SU-DHL-6 (cell line): ENCODE data around the gene RAB44.

Experiments used
- H2AFZ ChIP-seq: fragments of 200-600 bp; sonication (generic); 2 replicates; pipeline ENCODE4 v1.6.1; 2014; ENCODE audit warnings: low read depth, mild to moderate bottlenecking, moderate library complexity, mixed read lengths, antibody characterized with exemption, low read length; ENCODE audit not compliant: severe bottlenecking
- H3F3A ChIP-seq: fragments of 200-600 bp; shearing (Covaris generic); 2 replicates; pipeline ENCODE4 v1.6.0; 2016; ENCODE audit warnings: antibody characterized with exemption, mild to moderate bottlenecking; ENCODE audit not compliant: insufficient read depth
- H3K27ac ChIP-seq: fragments of 200-600 bp; sonication (generic); 2 replicates; pipeline ENCODE4 v1.5.1; 2016; ENCODE audit warnings: low read depth, mild to moderate bottlenecking, low read length, moderate library complexity, mixed read lengths
- H3K27me3 ChIP-seq: fragments of 200-600 bp; sonication (generic), shearing (Covaris generic); 2 replicates; pipeline ENCODE4 v1.6.0; 2014; ENCODE audit warnings: mild to moderate bottlenecking, low read length
- H3K36me3 ChIP-seq: fragments of 200-600 bp; sonication (generic); 2 replicates; pipeline ENCODE4 v1.6.1; 2014; ENCODE audit warnings: mild to moderate bottlenecking, low read length, mixed read lengths
- H3K4me2 ChIP-seq: fragments of 300-600, 200-600 bp; shearing (Covaris generic), sonication (generic); 2 replicates; pipeline ENCODE4 v1.6.0; 2014; ENCODE audit warnings: low read length, low read depth, mild to moderate bottlenecking; ENCODE audit not compliant: poor library complexity, severe bottlenecking
- H3K4me3 ChIP-seq: fragments of 200-600 bp; sonication (generic); 2 replicates; pipeline ENCODE4 v1.5.1; 2014; ENCODE audit warnings: antibody characterized with exemption, low read length, mild to moderate bottlenecking, mixed read lengths; ENCODE audit not compliant: insufficient read depth, poor library complexity, severe bottlenecking
- H3K79me2 ChIP-seq: fragments of 200-600 bp; sonication (generic); 2 replicates; pipeline ENCODE4 v1.6.1; 2014; ENCODE audit warnings: mild to moderate bottlenecking, low read length, moderate library complexity; ENCODE audit not compliant: insufficient read depth
- H3K9ac ChIP-seq: fragments of 200-600 bp; sonication (generic); 2 replicates; pipeline ENCODE4 v1.7.0; 2014; ENCODE audit warnings: mild to moderate bottlenecking, low read length
- H3K9me2 ChIP-seq: fragments of 200-600 bp; sonication (generic); replicated peaks from 2 replicates; pipeline ENCODE4 v1.6.1; 2014; ENCODE audit warnings: low read length; ENCODE audit not compliant: insufficient read depth
- H3K9me3 ChIP-seq: fragments of 200-600 bp; sonication (generic); 2 replicates; pipeline ENCODE4 v1.6.1; 2014; ENCODE audit warnings: low read length, mixed read lengths; ENCODE audit not compliant: insufficient read depth
- H4K20me1 ChIP-seq: fragments of 200-600 bp; sonication (generic); 2 replicates; pipeline ENCODE4 v1.6.1; 2014; ENCODE audit warnings: low read depth, mild to moderate bottlenecking, antibody characterized with exemption, low read length, moderate library complexity, mixed read lengths
- EZH2phosphoT487 ChIP-seq: fragments of 200-600 bp; sonication (generic), shearing (Covaris generic); conservative IDR thresholded peaks from 2 replicates; pipeline ENCODE4 v1.6.1; 2018; ENCODE audit warnings: mild to moderate bottlenecking, antibody characterized with exemption, low read length, moderate library complexity, mixed read lengths
- TF ChIP-seq, protein P1 (sequence below): fragments of 200-600 bp; sonication (generic); IDR thresholded peaks from one replicate; pipeline ENCODE4 v1.5.1; 2017; ENCODE audit warnings: antibody characterized with exemption, mild to moderate bottlenecking, low read length, moderate library complexity; ENCODE audit not compliant: insufficient read depth, poor library complexity, severe bottlenecking

RAB44 gene

DNA sequence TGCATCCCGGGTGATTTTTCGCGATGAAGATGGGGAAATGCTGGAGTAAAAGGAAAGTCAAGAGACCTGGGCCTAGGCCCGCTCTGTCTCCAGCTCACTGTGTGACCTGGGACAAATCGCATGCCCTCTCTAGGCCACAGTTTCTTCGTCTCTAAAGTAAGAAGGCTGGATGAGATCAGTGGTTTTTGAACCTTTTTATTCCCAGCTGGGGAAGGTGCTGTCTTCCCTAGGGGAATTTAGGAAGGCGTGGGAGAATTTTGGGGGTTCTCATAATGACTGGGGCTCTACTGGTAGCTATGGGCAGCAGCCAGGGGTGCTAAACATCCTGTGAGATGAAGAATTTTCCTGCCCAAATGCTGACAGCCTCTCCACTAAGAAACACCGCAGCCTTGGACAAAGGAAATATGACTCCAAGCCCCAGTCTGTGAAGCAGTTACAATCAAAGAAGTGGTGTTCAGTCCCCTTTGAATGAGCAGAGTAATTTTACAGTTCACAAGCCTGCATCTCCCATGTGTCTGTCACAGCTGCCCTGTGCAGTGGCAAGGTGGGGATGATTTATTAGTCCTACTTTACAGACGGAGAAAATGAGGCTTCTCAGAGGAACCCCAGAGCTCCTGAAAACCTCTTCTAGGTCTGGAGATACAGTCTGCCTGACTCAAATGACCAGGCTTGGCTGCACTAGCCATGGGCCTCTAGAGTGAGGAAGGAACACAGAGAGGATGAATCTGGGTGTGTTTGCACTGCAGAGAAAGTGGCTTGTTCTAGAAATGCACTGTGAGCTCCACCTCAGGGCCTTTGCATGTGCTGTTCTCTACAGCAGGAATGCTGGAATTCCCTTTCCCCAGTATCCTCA is 57.2 kb downstream of the RAB44 start:
- no peaks in the 10 kb centered on the region for H3K36me3 ChIP-seq
- peaks cover 47% of the 10 kb centered on the region for H3F3A ChIP-seq
- H3K9ac ChIP-seq: peak overlapping the region; percentile 52
- H3K4me3 ChIP-seq: peak overlapping the region; percentile 51
- peak overlapping the region; percentile 76 for H3K27ac ChIP-seq
- TF ChIP-seq EZH2phosphoT487: no peak
- TF ChIP-seq, protein P1, sequence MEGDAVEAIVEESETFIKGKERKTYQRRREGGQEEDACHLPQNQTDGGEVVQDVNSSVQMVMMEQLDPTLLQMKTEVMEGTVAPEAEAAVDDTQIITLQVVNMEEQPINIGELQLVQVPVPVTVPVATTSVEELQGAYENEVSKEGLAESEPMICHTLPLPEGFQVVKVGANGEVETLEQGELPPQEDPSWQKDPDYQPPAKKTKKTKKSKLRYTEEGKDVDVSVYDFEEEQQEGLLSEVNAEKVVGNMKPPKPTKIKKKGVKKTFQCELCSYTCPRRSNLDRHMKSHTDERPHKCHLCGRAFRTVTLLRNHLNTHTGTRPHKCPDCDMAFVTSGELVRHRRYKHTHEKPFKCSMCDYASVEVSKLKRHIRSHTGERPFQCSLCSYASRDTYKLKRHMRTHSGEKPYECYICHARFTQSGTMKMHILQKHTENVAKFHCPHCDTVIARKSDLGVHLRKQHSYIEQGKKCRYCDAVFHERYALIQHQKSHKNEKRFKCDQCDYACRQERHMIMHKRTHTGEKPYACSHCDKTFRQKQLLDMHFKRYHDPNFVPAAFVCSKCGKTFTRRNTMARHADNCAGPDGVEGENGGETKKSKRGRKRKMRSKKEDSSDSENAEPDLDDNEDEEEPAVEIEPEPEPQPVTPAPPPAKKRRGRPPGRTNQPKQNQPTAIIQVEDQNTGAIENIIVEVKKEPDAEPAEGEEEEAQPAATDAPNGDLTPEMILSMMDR: no peak
- H3K9me2 ChIP-seq: no peaks in the 10 kb centered on the region
- H4K20me1 ChIP-seq: no peaks in the 10 kb centered on the region
- no peaks in the 10 kb centered on the region for H3K27me3 ChIP-seq
- H3K79me2 ChIP-seq: no peaks in the 10 kb centered on the region
- H3K4me2 ChIP-seq: peak overlapping the region; percentile 65
- H3K9me3 ChIP-seq: no peaks in the 10 kb centered on the region
- no peak overlapping the region for H2AFZ ChIP-seq

DNA sequence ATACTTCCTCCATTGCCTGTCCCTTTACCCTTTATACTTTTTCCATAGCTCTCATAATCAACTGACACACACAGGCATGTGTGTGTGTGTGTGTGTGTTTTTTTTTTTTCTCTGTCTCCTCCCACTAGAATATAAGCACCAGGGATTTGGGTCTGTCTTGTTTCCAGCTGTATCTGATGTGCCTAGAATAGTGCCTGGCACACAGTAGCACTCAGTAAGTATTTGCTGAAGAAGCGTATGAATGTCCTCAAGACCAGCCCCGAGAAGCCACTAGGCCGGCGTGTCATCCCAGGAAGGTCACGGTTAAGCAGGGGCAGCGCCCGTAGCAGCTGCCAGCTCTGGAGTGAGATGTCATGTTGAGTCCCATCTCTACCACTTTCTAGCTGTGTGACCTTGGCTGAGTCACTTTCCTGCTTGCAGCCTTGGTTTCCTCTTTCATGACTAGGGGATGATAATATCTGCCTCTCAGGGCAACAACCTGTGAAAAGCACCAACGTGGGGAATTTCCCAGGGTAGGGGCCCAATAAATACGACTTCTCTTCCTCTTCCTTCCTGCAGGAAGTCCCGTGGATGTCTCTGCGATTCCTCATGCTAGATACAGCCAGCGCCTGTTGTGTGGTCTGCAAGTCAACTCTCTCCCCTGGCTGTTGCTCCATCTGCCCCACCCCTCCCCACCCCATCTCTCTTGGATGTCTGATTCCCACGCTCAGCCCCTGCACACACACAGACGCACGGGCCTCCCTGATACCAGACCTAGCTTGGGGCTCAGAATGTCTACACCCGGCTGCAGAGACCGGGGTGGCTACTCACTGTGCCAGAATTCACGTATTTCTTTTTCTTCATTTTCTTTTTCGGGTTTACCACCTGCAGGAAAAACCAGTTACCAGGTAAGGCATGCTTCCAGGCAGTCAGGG is 58.1 kb downstream of the RAB44 start:
- H3K36me3 ChIP-seq: no peaks in the 10 kb centered on the region
- H3K9me2 ChIP-seq: no peaks in the 10 kb centered on the region
- H3K27me3 ChIP-seq: no peaks in the 10 kb centered on the region
- H3K79me2 ChIP-seq: no peaks in the 10 kb centered on the region
- TF ChIP-seq, protein P1: no peak
- TF ChIP-seq EZH2phosphoT487: no peak
- H3K9ac ChIP-seq: peak overlapping the region; percentile 52
- H4K20me1 ChIP-seq: no peaks in the 10 kb centered on the region
- peak overlapping the region; percentile 4 for H2AFZ ChIP-seq
- H3K4me3 ChIP-seq: peak overlapping the region; percentile 51
- H3K4me2 ChIP-seq: peak overlapping the region; percentile 65
- H3K27ac ChIP-seq: peak overlapping the region; percentile 76
- no peaks in the 10 kb centered on the region for H3K9me3 ChIP-seq
- peaks cover 47% of the 10 kb centered on the region for H3F3A ChIP-seq

DNA sequence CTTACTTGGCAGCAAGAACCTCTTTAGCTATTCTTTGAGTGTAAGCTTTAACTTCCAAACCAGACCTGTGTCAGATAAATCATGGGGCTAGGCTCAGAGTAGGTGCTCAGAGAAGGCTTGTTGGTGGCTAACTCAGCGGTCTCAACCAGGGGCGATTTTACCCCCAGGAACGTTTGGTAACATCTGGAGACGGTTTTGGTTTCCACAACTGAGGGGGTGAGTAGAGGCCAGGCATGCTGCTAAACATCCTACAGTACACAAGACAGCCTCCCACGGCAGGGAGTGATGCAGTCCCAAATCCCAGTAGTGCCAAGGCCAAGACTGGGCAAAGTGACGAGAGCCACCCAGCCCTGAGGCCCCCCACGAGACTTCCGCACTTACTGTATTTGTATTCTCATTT is 59.2 kb downstream of the RAB44 start:
- Histone ChIP-seq H3K27ac (peak overlapping the region; percentile 76), H3K36me3 (no peaks in the 10 kb centered on the region), H3K4me3 (peak overlapping the region; percentile 51)

More for the DNA sequence above, 59.2 kb downstream of the RAB44 start:
- Histone ChIP-seq H3K9ac (peak overlapping the region; percentile 52), H3K27me3 (no peaks in the 10 kb centered on the region), H3K9me2 (no peaks in the 10 kb centered on the region), H3F3A (peaks cover 47% of the 10 kb centered on the region), H3K4me2 (peak overlapping the region; percentile 65), H3K79me2 (no peaks in the 10 kb centered on the region), H4K20me1 (no peaks in the 10 kb centered on the region), H2AFZ (peak overlapping the region; percentile 4), H3K9me3 (no peaks in the 10 kb centered on the region)
- no peak for TF ChIP-seq EZH2phosphoT487
- TF ChIP-seq, protein P1: no peak
